SHP77 (cell line): ENCODE results near the gene TJP2.
A peak's percentile ranks its signal among the peaks of the same experiment; 100 is the strongest.
"Not testable (repeated sequence)": the region's sequence is repeated elsewhere in the genome, so short reads cannot be mapped to it uniquely, and the experiment has no call there.

Experiments used
- DNase-seq, 2 experiments: peaks; one replicate each; lab custom pipeline; 2025; lab: John Stamatoyannopoulos, UW

TJP2 gene

GRCh38 chr9:69292078-69292477, 118.0 kb downstream of the TJP2 start:
- no peak for DNase-seq

GRCh38 chr9:69293156-69293555, 119.1 kb downstream of the TJP2 start:
- DNase-seq, result no peak

GRCh38 chr9:69295872-69296552, 121.9 kb downstream of the TJP2 start:
- DNase-seq, result no peak

GRCh38 chr9:69297300-69297980, 123.4 kb downstream of the TJP2 start:
- no peak for DNase-seq

GRCh38 chr9:69299315-69299714, 125.2 kb downstream of the TJP2 start:
- DNase-seq, result no peak

GRCh38 chr9:69299826-69300225, 125.7 kb downstream of the TJP2 start:
- DNase-seq, result no peak

GRCh38 chr9:69303331-69303730, 129.3 kb downstream of the TJP2 start:
- no peak for DNase-seq

GRCh38 chr9:69306895-69307445, 132.9 kb downstream of the TJP2 start:
- not testable (repeated sequence) for DNase-seq

- DNase-seq, result no peak
Measured at GRCh38 chr9:69307446-69308205, 133.5 kb downstream of the TJP2 start.

GRCh38 chr9:69308206-69308931, 134.3 kb downstream of the TJP2 start:
- DNase-seq, result no peak

GRCh38 chr9:69313175-69313574, 139.1 kb downstream of the TJP2 start:
- DNase-seq, result no peak

- DNase-seq, result no peak
Measured at GRCh38 chr9:69314547-69314946, 140.5 kb downstream of the TJP2 start.

GRCh38 chr9:69317081-69317480, 143.0 kb downstream of the TJP2 start:
- peak in 1 of 2 experiments; percentile 28 for DNase-seq

- no peak for DNase-seq
Measured at GRCh38 chr9:69317894-69318293, 143.8 kb downstream of the TJP2 start.

- no peak for DNase-seq
Measured at GRCh38 chr9:69319324-69320025, 145.4 kb downstream of the TJP2 start.

GRCh38 chr9:69322256-69322655, 148.2 kb downstream of the TJP2 start:
- DNase-seq, result no peak

GRCh38 chr9:69323861-69324260, 149.8 kb downstream of the TJP2 start:
- DNase-seq, result no peak
